HFFc6 (cell line): ENCODE results near the gene LRRC66. TPM values are rescaled to one million over a fixed set of nuclear protein-coding genes. Genes with fewer than 3 reads are reported as not detected.

Source experiments
- DNase-seq: peaks from one replicate; pipeline ENCODE4 v3.0.0-alpha.2; 2018
- H3K27ac Mint-ChIP-seq: 2 replicates; pipeline ENCODE4 v1.8.0; 2020; ENCODE audit warnings: mild to moderate bottlenecking, mixed read lengths
- H3K27me3 Mint-ChIP-seq: 2 replicates; pipeline ENCODE4 v1.8.0; 2021; ENCODE audit warnings: mild to moderate bottlenecking, moderate library complexity, mixed read lengths; ENCODE audit not compliant: insufficient read depth
- H3K36me3 Mint-ChIP-seq: 2 replicates; pipeline ENCODE4 v1.8.0; 2021; ENCODE audit warnings: low read depth, mixed read lengths
- H3K4me1 Mint-ChIP-seq: 2 replicates; pipeline ENCODE4 v1.8.0; 2020; ENCODE audit warnings: low read depth, mixed read lengths
- H3K4me3 Mint-ChIP-seq: 2 replicates; pipeline ENCODE4 v1.8.0; 2020; ENCODE audit warnings: mild to moderate bottlenecking, moderate library complexity, mixed read lengths
- H3K9me3 Mint-ChIP-seq: 2 replicates; pipeline ENCODE4 v1.8.0; 2020; ENCODE audit warnings: mild to moderate bottlenecking, mixed read lengths
- total RNA-seq, 6 experiments: library from RNA; stranded (reverse); fragmentation: NEBNext Ultra II Directional; extraction: Animal tissue kit (Norgen Biotek cat#: 25700); gene quantifications; 2 replicates in 1 of 6; 3 replicates in 5 of 6; pipeline ENCODE4 v1.2.3, GENCODE V29; 2021
- TF ChIP-seq, protein P1 (sequence below): fragments of 200-600 bp; sonication (generic); IDR thresholded peaks from 2 replicates; pipeline ENCODE4 v1.5.0; 2021; ENCODE audit warnings: antibody characterized with exemption, mild to moderate bottlenecking

The LRRC66 gene
- total RNA-seq, 6 experiments from 2014 or later = 0.11 to 0.23 (median 0.14) TPM

- TF ChIP-seq, protein P1, sequence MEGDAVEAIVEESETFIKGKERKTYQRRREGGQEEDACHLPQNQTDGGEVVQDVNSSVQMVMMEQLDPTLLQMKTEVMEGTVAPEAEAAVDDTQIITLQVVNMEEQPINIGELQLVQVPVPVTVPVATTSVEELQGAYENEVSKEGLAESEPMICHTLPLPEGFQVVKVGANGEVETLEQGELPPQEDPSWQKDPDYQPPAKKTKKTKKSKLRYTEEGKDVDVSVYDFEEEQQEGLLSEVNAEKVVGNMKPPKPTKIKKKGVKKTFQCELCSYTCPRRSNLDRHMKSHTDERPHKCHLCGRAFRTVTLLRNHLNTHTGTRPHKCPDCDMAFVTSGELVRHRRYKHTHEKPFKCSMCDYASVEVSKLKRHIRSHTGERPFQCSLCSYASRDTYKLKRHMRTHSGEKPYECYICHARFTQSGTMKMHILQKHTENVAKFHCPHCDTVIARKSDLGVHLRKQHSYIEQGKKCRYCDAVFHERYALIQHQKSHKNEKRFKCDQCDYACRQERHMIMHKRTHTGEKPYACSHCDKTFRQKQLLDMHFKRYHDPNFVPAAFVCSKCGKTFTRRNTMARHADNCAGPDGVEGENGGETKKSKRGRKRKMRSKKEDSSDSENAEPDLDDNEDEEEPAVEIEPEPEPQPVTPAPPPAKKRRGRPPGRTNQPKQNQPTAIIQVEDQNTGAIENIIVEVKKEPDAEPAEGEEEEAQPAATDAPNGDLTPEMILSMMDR = no peak
- Mint-ChIP-seq H3K27ac (no peak overlapping the region), H3K9me3 (no peaks in the 10 kb centered on the region), H3K4me1 (peaks cover 12% of the 10 kb centered on the region), H3K4me3 (no peak overlapping the region), H3K27me3 (peaks cover 10% of the 10 kb centered on the region), H3K36me3 (no peaks in the 10 kb centered on the region)
- DNase-seq = no peak
Observed at GRCh38 chr4:52054254-52054653, 34.1 kb upstream of the LRRC66 start.

DNA sequence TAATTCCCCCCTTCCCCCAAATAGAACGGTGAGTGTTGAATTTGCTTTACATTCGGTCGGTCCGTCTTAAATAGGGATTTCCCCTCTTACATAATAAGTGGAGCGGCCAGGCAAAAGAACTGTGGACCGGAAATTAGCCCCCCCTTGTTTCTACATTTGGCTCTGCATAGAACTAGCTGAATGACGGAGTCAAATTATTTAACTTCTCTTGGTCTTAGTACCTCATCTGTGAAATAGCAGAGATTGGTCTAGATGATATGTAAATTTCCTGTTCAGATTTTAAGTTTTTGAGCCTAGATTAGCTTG is 32.3 kb upstream of the LRRC66 start:
- peaks cover 8% of the 10 kb centered on the region; the same call in 1 of the 2 replicates for H3K4me1 Mint-ChIP-seq
- H3K27me3 Mint-ChIP-seq = peaks cover 10% of the 10 kb centered on the region
- H3K27ac Mint-ChIP-seq = no peak overlapping the region; the same call in 1 of the 2 replicates
- H3K36me3 Mint-ChIP-seq = no peaks in the 10 kb centered on the region
- no peak for DNase-seq
- no peaks in the 10 kb centered on the region for H3K9me3 Mint-ChIP-seq
- H3K4me3 Mint-ChIP-seq = peak overlapping the region; percentile 88
- TF ChIP-seq, protein P1 = no peak

- Mint-ChIP-seq H3K27ac (peak overlapping the region; percentile 83), H3K4me3 (peak overlapping the region; percentile 88), H3K27me3 (peaks cover 10% of the 10 kb centered on the region), H3K36me3 (no peaks in the 10 kb centered on the region), H3K4me1 (peaks cover 8% of the 10 kb centered on the region; the same call in 1 of the 2 replicates), H3K9me3 (no peaks in the 10 kb centered on the region)
- TF ChIP-seq, protein P1 = no peak
- peak; percentile 1 for DNase-seq
Observed at GRCh38 chr4:52051615-52052474, 31.7 kb upstream of the LRRC66 start.

DNA sequence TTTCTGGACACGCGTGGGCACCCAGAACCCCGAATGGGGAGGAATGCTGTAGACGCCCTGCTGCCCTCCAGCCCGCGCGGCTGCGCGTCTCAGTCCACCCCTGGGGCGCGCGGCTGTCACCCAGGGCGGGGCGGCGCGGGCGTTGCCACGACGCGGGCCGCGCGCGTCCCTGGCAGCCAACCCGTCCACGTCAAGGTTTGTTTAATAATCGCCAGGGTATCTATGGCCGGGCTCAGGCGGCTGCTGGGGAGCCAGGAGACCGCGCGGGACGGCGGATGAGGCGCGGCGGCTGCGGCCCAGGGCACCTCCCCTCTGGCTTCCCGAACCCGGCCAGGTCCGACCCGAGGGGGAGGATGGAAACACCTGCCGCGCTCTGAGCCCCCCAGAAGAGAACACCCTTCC is 31.1 kb upstream of the LRRC66 start, which contains the start of gene SPATA18:
SPATA18 (plus strand) TSS at position 92 of the 402 bp plus-strand sequence. CDS start 401 bp downstream, outside the sequence.
- no peak for DNase-seq
- peaks cover 10% of the 10 kb centered on the region for H3K27me3 Mint-ChIP-seq
- H3K4me1 Mint-ChIP-seq = peaks cover 8% of the 10 kb centered on the region; the same call in 1 of the 2 replicates
- peak within 1 kb of the TSS; percentile 83 for H3K27ac Mint-ChIP-seq
- H3K36me3 Mint-ChIP-seq = no peaks in the 10 kb centered on the region
- no peaks in the 10 kb centered on the region for H3K9me3 Mint-ChIP-seq
- TF ChIP-seq, protein P1 = no peak
- peak within 1 kb of the TSS; percentile 88 for H3K4me3 Mint-ChIP-seq

- peaks cover 8% of the 10 kb centered on the region for H3K27me3 Mint-ChIP-seq
- H3K4me3 Mint-ChIP-seq = no peak overlapping the region
- no peak overlapping the region for H3K27ac Mint-ChIP-seq
- no peak for DNase-seq
- no peaks in the 10 kb centered on the region for H3K36me3 Mint-ChIP-seq
- TF ChIP-seq, protein P1 = no peak
- H3K4me1 Mint-ChIP-seq = peaks cover 8% of the 10 kb centered on the region; the same call in 1 of the 2 replicates
- H3K9me3 Mint-ChIP-seq = no peaks in the 10 kb centered on the region
Observed at GRCh38 chr4:52049266-52049665, 29.1 kb upstream of the LRRC66 start.
